ENCODE measurements around the gene HOOK1.

Gene HOOK1

DNA sequence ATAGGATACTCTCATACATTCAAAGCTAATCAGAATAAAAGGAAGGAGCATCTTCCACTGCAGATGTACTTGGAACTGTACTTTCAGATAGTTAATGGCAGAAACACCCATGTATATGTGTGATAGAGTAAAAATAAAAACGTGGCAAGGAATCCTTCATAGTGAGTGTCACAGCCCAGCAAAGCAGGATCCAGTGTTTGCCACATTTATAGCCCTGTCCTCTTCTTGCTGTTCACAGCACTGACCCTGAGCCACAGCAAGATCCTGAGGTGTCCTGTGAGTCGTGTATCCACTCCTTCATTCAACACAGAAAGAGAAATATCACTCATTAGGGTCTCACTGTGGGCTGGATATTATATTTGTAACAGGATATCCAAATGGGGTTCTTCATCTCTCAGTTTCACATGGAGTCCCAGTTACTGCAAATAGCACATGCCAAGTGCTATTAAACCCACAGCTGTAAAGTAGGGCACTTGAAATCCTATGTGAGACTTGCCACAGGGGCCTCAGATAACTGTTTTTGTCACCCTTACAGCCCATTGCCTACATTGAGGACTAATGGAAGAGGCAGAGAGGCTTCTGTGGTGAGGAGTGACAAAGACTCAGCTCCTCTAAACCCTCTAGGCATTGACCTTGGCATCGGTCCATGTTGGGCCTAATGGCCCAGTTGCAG lies 70.5 kb downstream of the HOOK1 start:
- no peaks in the 10 kb centered on the region for H3K36me3 ChIP-seq (ENCODE audit: control insufficient read depth in 1 of 2, insufficient read depth in 2 of 2, low read length in 2 of 2)
- H3K27ac ChIP-seq (ENCODE audit: low read depth, low read length): no peak overlapping the region
- H3K9ac ChIP-seq (ENCODE audit: low read depth in 1 of 2, low read length in 2 of 2): no peak overlapping the region
- H3K4me1 ChIP-seq (ENCODE audit: control insufficient read depth in 1 of 2, insufficient read depth in 2 of 2, low read length in 2 of 2): peaks cover under 1 to 6% of the 10 kb centered on the region in 2 donors
- peaks cover 0 to 6% of the 10 kb centered on the region in 2 donors for H3K9me3 ChIP-seq (ENCODE audit: control insufficient read depth in 1 of 2, low read length in 2 of 2)
- H3K4me3 ChIP-seq (ENCODE audit: low read depth in 1 of 2, low read length in 2 of 2): no peak overlapping the region
- no peaks in the 10 kb centered on the region for H3K27me3 ChIP-seq (ENCODE audit: control insufficient read depth in 1 of 2, insufficient read depth in 2 of 2, low read length in 2 of 2)

DNA sequence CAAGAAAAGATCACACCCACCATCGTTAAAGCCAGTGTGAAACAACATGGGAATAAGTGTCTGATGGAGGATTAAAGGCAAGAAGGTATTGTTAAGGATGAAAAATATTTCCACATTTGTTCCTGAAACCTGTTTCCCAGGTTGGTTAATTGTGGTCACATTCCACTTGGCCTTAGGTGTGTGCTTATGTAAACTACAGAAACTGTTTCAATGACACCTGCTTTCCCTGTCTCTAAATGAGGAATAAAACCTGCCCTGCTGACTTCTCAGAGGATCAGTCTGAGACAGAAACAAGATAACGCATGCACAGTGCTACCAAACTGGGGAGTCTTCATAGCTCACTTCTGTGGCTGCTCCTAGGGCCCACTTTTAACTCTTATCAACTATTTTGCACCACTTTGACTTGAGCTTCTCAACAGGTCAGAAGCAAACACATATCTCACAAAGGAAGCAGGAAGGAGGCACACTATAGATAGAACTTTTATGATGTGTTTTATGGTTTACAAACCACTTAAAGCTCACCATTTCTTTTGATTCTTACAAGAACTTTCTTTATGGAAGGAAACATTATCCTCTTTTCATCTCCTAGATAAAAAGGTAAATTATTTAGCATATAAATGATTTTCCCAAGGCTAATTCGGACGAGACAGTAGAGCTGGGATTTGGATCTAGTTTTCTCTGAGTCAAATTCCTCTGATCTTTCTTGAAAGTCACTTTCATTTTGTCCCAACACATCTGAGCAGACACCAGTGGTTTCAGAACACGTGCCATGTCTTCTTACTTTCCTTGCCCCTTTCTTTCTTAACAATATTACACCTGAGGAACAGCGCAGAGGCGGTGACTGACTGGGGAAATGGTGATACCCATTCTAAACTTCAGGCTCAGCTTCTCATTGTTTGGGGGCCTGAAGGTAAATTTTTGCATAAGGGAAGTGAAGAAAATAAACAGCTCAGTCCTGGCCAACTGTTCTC lies 78.4 kb downstream of the HOOK1 start:
- H3K9ac ChIP-seq (ENCODE audit: low read depth in 1 of 2, low read length in 2 of 2): no peak overlapping the region
- no peaks in the 10 kb centered on the region for H3K27me3 ChIP-seq (ENCODE audit: control insufficient read depth in 1 of 2, insufficient read depth in 2 of 2, low read length in 2 of 2)
- H3K9me3 ChIP-seq (ENCODE audit: control insufficient read depth in 1 of 2, low read length in 2 of 2): peaks cover 4 to 6% of the 10 kb centered on the region in 2 donors
- H3K36me3 ChIP-seq (ENCODE audit: control insufficient read depth in 1 of 2, insufficient read depth in 2 of 2, low read length in 2 of 2): peaks cover 0 to 1% of the 10 kb centered on the region in 2 donors
- H3K4me1 ChIP-seq (ENCODE audit: control insufficient read depth in 1 of 2, insufficient read depth in 2 of 2, low read length in 2 of 2): peaks cover 17 to 23% of the 10 kb centered on the region in 2 donors
- H3K27ac ChIP-seq (ENCODE audit: low read depth, low read length): no peak overlapping the region
- no peak overlapping the region for H3K4me3 ChIP-seq (ENCODE audit: low read depth in 1 of 2, low read length in 2 of 2)

DNA sequence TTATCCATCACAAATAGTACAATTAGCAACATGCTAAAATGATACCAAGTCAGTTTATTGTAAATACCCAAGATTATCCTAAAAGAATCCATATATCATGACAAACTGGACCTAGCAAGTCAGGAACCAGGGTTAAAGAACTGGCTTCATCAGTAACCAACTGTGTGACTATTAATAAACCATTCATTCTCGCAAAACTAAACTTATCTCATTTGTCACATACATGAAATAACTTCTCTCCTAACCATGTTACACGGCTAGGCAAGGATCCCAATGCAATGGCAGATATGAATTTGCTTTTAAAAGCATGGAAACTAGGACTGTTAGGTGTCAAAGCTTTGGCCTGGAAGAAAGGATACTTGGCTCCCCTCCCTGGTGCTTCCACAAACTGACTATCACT lies 82.4 kb downstream of the HOOK1 start:
- Histone ChIP-seq H3K4me1 (ENCODE audit: control insufficient read depth in 1 of 2, insufficient read depth in 2 of 2, low read length in 2 of 2) (peaks cover 13 to 16% of the 10 kb centered on the region in 2 donors), H3K9ac (ENCODE audit: low read depth in 1 of 2, low read length in 2 of 2) (no peak overlapping the region), H3K9me3 (ENCODE audit: control insufficient read depth in 1 of 2, low read length in 2 of 2) (no peaks in the 10 kb centered on the region), H3K4me3 (ENCODE audit: low read depth in 1 of 2, low read length in 2 of 2) (no peak overlapping the region), H3K36me3 (ENCODE audit: control insufficient read depth in 1 of 2, insufficient read depth in 2 of 2, low read length in 2 of 2) (peaks cover 0 to 7% of the 10 kb centered on the region in 2 donors), H3K27ac (ENCODE audit: low read depth, low read length) (no peak overlapping the region), H3K27me3 (ENCODE audit: control insufficient read depth in 1 of 2, insufficient read depth in 2 of 2, low read length in 2 of 2) (no peaks in the 10 kb centered on the region)

DNA sequence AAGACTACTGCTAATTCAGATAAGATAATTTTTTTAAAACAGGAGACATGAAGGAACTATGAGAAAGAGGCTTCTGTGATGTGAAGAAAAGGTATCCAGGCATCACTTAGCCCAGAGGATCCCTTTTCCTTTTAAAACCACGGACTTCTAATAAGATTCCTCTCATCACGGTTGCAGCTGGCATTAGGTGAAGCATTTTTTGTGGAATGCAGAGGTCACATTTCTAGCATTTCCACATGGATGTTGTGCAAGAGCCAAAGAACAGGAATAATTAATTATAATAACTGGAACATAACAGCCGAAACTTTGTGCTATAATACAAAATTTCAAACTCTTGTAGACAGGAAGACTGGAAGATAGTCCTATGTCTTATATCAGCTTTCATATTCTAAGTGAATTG lies 84.2 kb downstream of the HOOK1 start:
- H3K4me1 ChIP-seq (ENCODE audit: control insufficient read depth in 1 of 2, insufficient read depth in 2 of 2, low read length in 2 of 2): peaks cover 0 to 5% of the 10 kb centered on the region in 2 donors
- H3K9ac ChIP-seq (ENCODE audit: low read depth in 1 of 2, low read length in 2 of 2): no peak overlapping the region
- H3K27ac ChIP-seq (ENCODE audit: low read depth, low read length): no peak overlapping the region
- H3K9me3 ChIP-seq (ENCODE audit: control insufficient read depth in 1 of 2, low read length in 2 of 2): no peaks in the 10 kb centered on the region
- H3K36me3 ChIP-seq (ENCODE audit: control insufficient read depth in 1 of 2, insufficient read depth in 2 of 2, low read length in 2 of 2): peaks cover 0 to 7% of the 10 kb centered on the region in 2 donors
- no peaks in the 10 kb centered on the region for H3K27me3 ChIP-seq (ENCODE audit: control insufficient read depth in 1 of 2, insufficient read depth in 2 of 2, low read length in 2 of 2)
- no peak overlapping the region for H3K4me3 ChIP-seq (ENCODE audit: low read depth in 1 of 2, low read length in 2 of 2)

DNA sequence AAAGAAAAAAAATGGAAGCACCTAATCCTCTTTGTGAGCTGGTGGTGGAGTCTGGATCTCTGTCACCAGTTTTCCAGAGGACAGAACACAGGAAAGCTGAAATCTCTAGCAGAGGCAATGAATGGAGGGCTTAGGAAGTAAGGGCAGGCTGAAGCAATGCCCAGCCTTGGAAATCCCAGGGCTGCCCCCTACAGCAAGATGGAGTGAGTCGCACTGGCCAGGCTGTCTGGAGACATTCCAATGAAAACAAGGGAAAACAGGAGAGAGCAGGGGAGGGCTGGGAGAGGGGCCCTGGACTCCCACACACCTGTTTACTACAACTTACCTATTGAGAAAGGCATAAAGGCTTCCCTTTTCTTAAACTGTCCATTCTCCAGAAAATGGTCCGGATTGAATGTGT lies 85.9 kb downstream of the HOOK1 start:
- Histone ChIP-seq H3K4me1 (ENCODE audit: control insufficient read depth in 1 of 2, insufficient read depth in 2 of 2, low read length in 2 of 2) (no peaks in the 10 kb centered on the region), H3K27ac (ENCODE audit: low read depth, low read length) (no peak overlapping the region), H3K4me3 (ENCODE audit: low read depth in 1 of 2, low read length in 2 of 2) (no peak overlapping the region), H3K36me3 (ENCODE audit: control insufficient read depth in 1 of 2, insufficient read depth in 2 of 2, low read length in 2 of 2) (peaks cover 0 to 7% of the 10 kb centered on the region in 2 donors), H3K27me3 (ENCODE audit: control insufficient read depth in 1 of 2, insufficient read depth in 2 of 2, low read length in 2 of 2) (no peaks in the 10 kb centered on the region), H3K9me3 (ENCODE audit: control insufficient read depth in 1 of 2, low read length in 2 of 2) (no peaks in the 10 kb centered on the region), H3K9ac (ENCODE audit: low read depth in 1 of 2, low read length in 2 of 2) (no peak overlapping the region)

DNA sequence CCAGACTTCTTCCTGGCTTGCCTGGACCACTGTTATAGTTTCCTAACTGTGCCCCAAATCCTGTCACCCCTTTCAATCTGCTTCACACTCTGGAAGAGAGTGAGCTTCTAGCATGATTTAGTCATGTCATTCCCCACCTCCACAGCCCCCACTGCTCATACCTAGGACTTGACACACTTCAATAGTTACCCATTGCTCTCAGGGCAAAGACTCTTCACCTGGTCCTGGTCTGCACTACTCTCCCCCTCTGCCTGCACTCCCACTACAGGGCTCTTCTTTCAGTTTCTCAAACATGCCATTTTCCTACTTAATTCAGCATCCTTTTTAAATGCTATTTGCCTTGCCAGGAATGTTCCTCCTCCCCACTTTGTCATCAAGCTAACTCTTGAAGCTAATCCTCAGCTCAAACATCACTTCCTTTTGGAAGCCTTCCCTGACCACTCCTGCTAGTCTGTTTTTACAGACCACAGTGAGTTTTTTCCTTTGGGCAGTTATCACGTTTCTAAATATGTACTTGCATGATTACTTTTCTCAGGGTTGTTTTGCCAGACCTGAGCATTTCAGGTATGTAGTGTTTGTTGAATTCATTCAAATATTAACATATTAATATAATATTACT lies 87.1 kb downstream of the HOOK1 start:
- no peak overlapping the region for H3K4me3 ChIP-seq (ENCODE audit: low read depth in 1 of 2, low read length in 2 of 2)
- peaks cover 0 to 7% of the 10 kb centered on the region in 2 donors for H3K36me3 ChIP-seq (ENCODE audit: control insufficient read depth in 1 of 2, insufficient read depth in 2 of 2, low read length in 2 of 2)
- no peaks in the 10 kb centered on the region for H3K9me3 ChIP-seq (ENCODE audit: control insufficient read depth in 1 of 2, low read length in 2 of 2)
- H3K27ac ChIP-seq (ENCODE audit: low read depth, low read length): no peak overlapping the region
- peaks cover 0 to 2% of the 10 kb centered on the region in 2 donors for H3K4me1 ChIP-seq (ENCODE audit: control insufficient read depth in 1 of 2, insufficient read depth in 2 of 2, low read length in 2 of 2)
- no peak overlapping the region for H3K9ac ChIP-seq (ENCODE audit: low read depth in 1 of 2, low read length in 2 of 2)
- no peaks in the 10 kb centered on the region for H3K27me3 ChIP-seq (ENCODE audit: control insufficient read depth in 1 of 2, insufficient read depth in 2 of 2, low read length in 2 of 2)

DNA sequence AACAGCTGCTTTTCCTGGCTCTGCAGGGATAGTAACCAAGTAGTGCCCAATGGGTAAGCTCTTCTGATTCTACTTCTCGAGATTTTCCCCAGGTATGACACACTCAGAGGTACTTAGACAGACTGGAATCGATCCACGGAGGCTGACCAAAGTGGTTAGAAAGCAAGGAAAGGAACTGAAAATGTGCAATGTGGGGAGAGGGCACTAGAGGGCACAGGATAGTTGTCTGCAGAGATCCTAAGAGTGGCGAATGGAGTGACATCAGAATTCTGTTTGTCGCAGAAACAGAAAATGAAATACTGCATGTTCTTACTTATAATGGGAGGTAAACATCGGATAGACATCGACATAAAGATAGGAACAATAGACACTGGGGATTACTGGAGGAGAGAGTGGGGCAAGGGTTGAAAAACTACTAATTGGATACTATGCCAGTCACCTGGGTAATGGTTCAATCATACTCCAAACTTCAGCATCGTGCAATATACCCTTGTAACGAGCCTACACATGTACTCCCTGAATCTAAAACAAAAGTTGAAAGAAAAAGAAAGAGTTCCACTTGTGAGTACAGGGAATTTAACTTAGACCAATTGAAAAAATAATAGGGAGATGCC lies 88.5 kb downstream of the HOOK1 start:
- Histone ChIP-seq H3K9ac (ENCODE audit: low read depth in 1 of 2, low read length in 2 of 2) (no peak overlapping the region), H3K27me3 (ENCODE audit: control insufficient read depth in 1 of 2, insufficient read depth in 2 of 2, low read length in 2 of 2) (no peaks in the 10 kb centered on the region), H3K4me1 (ENCODE audit: control insufficient read depth in 1 of 2, insufficient read depth in 2 of 2, low read length in 2 of 2) (peaks cover 6 to 12% of the 10 kb centered on the region in 2 donors), H3K36me3 (ENCODE audit: control insufficient read depth in 1 of 2, insufficient read depth in 2 of 2, low read length in 2 of 2) (peaks cover 0 to 5% of the 10 kb centered on the region in 2 donors), H3K4me3 (ENCODE audit: low read depth in 1 of 2, low read length in 2 of 2) (no peak overlapping the region), H3K9me3 (ENCODE audit: control insufficient read depth in 1 of 2, low read length in 2 of 2) (no peaks in the 10 kb centered on the region), H3K27ac (ENCODE audit: low read depth, low read length) (no peak overlapping the region)

DNA sequence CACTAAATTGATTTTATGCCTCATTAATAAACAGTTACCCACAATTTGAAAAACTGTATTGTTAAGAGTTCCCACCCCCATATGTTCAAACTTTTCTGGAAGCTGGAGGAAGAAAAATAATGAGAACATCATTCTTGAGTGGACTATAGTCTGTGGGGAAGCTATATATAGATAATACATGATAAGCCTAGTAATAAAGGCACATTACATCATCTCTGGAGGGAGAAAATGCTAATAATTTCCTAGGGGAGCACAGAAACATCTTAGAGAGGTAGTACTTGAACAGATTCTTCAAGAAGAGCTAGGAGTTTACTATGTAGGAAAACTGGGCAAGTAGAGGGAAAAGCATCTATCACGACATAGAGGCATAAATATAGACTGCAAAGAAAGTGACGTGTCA lies 92.2 kb downstream of the HOOK1 start:
- Histone ChIP-seq H3K27me3 (ENCODE audit: control insufficient read depth in 1 of 2, insufficient read depth in 2 of 2, low read length in 2 of 2) (no peaks in the 10 kb centered on the region), H3K36me3 (ENCODE audit: control insufficient read depth in 1 of 2, insufficient read depth in 2 of 2, low read length in 2 of 2) (peaks cover 0 to 6% of the 10 kb centered on the region in 2 donors), H3K27ac (ENCODE audit: low read depth, low read length) (no peak overlapping the region), H3K4me1 (ENCODE audit: control insufficient read depth in 1 of 2, insufficient read depth in 2 of 2, low read length in 2 of 2) (peaks cover 10 to 26% of the 10 kb centered on the region in 2 donors), H3K9ac (ENCODE audit: low read depth in 1 of 2, low read length in 2 of 2) (no peak overlapping the region), H3K4me3 (ENCODE audit: low read depth in 1 of 2, low read length in 2 of 2) (no peak overlapping the region), H3K9me3 (ENCODE audit: control insufficient read depth in 1 of 2, low read length in 2 of 2) (no peaks in the 10 kb centered on the region)

DNA sequence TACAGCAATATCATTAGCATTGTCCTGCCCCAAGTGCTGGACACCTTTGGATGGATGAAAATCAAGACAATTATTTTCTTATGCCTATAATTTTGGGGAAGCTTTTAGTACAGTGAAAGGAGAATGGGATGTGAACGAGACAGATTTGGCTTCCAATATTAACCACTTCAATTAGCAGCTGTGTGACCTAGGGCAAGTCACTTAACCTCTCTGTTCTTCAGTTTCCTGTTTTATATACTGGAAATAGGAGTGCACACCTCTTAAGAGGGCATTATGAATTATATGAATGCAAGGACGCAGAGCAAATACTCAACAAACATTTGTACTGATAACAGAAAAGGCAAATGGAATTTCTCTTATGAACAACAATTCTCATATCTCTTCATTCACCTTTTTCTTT lies 93.3 kb downstream of the HOOK1 start:
- no peaks in the 10 kb centered on the region for H3K27me3 ChIP-seq (ENCODE audit: control insufficient read depth in 1 of 2, insufficient read depth in 2 of 2, low read length in 2 of 2)
- H3K27ac ChIP-seq (ENCODE audit: low read depth, low read length): no peak overlapping the region
- H3K36me3 ChIP-seq (ENCODE audit: control insufficient read depth in 1 of 2, insufficient read depth in 2 of 2, low read length in 2 of 2): peaks cover 0 to 9% of the 10 kb centered on the region in 2 donors
- H3K4me1 ChIP-seq (ENCODE audit: control insufficient read depth in 1 of 2, insufficient read depth in 2 of 2, low read length in 2 of 2): peaks cover 10 to 26% of the 10 kb centered on the region in 2 donors
- H3K4me3 ChIP-seq (ENCODE audit: low read depth in 1 of 2, low read length in 2 of 2): no peak overlapping the region
- H3K9me3 ChIP-seq (ENCODE audit: control insufficient read depth in 1 of 2, low read length in 2 of 2): no peaks in the 10 kb centered on the region
- H3K9ac ChIP-seq (ENCODE audit: low read depth in 1 of 2, low read length in 2 of 2): no peak overlapping the region

All from duodenal mucosa (tissue), 2 donors.